ENCODE measurements around the gene CYGB.

GRCh38 chr17:76537578-76538280 lies at the start of gene CYGB:
- TF ChIP-seq POLR2A (IDR thresholded peaks at IDR 0.05; ENCODE audit: extremely low read depth, insufficient read length) (no peak), CTCF (IDR thresholded peaks at IDR 0.05; ENCODE audit: low read depth, low read length) (no peak), MAX (IDR thresholded peaks at IDR 0.05; ENCODE audit: low read depth, low read length) (no peak)
